SU-DHL-6 (cell line): Measurements from ENCODE around the gene LLCFC1.

Experiments used
- H2AFZ ChIP-seq: fragments of 200-600 bp; sonication (generic); 2 replicates; pipeline ENCODE4 v1.6.1; 2014; ENCODE audit warnings: low read depth, mild to moderate bottlenecking, moderate library complexity, mixed read lengths, antibody characterized with exemption, low read length; ENCODE audit not compliant: severe bottlenecking
- H3F3A ChIP-seq: fragments of 200-600 bp; shearing (Covaris generic); 2 replicates; pipeline ENCODE4 v1.6.0; 2016; ENCODE audit warnings: antibody characterized with exemption, mild to moderate bottlenecking; ENCODE audit not compliant: insufficient read depth
- H3K27ac ChIP-seq: fragments of 200-600 bp; sonication (generic); 2 replicates; pipeline ENCODE4 v1.5.1; 2016; ENCODE audit warnings: low read depth, mild to moderate bottlenecking, low read length, moderate library complexity, mixed read lengths
- H3K27me3 ChIP-seq: fragments of 200-600 bp; sonication (generic), shearing (Covaris generic); 2 replicates; pipeline ENCODE4 v1.6.0; 2014; ENCODE audit warnings: mild to moderate bottlenecking, low read length
- H3K36me3 ChIP-seq: fragments of 200-600 bp; sonication (generic); 2 replicates; pipeline ENCODE4 v1.6.1; 2014; ENCODE audit warnings: mild to moderate bottlenecking, low read length, mixed read lengths
- H3K4me2 ChIP-seq: fragments of 300-600, 200-600 bp; shearing (Covaris generic), sonication (generic); 2 replicates; pipeline ENCODE4 v1.6.0; 2014; ENCODE audit warnings: low read length, low read depth, mild to moderate bottlenecking; ENCODE audit not compliant: poor library complexity, severe bottlenecking
- H3K4me3 ChIP-seq: fragments of 200-600 bp; sonication (generic); 2 replicates; pipeline ENCODE4 v1.5.1; 2014; ENCODE audit warnings: antibody characterized with exemption, low read length, mild to moderate bottlenecking, mixed read lengths; ENCODE audit not compliant: insufficient read depth, poor library complexity, severe bottlenecking
- H3K79me2 ChIP-seq: fragments of 200-600 bp; sonication (generic); 2 replicates; pipeline ENCODE4 v1.6.1; 2014; ENCODE audit warnings: mild to moderate bottlenecking, low read length, moderate library complexity; ENCODE audit not compliant: insufficient read depth
- H3K9ac ChIP-seq: fragments of 200-600 bp; sonication (generic); 2 replicates; pipeline ENCODE4 v1.7.0; 2014; ENCODE audit warnings: mild to moderate bottlenecking, low read length
- H3K9me2 ChIP-seq: fragments of 200-600 bp; sonication (generic); replicated peaks from 2 replicates; pipeline ENCODE4 v1.6.1; 2014; ENCODE audit warnings: low read length; ENCODE audit not compliant: insufficient read depth
- H3K9me3 ChIP-seq: fragments of 200-600 bp; sonication (generic); 2 replicates; pipeline ENCODE4 v1.6.1; 2014; ENCODE audit warnings: low read length, mixed read lengths; ENCODE audit not compliant: insufficient read depth
- H4K20me1 ChIP-seq: fragments of 200-600 bp; sonication (generic); 2 replicates; pipeline ENCODE4 v1.6.1; 2014; ENCODE audit warnings: low read depth, mild to moderate bottlenecking, antibody characterized with exemption, low read length, moderate library complexity, mixed read lengths
- EZH2phosphoT487 ChIP-seq: fragments of 200-600 bp; sonication (generic), shearing (Covaris generic); conservative IDR thresholded peaks from 2 replicates; pipeline ENCODE4 v1.6.1; 2018; ENCODE audit warnings: mild to moderate bottlenecking, antibody characterized with exemption, low read length, moderate library complexity, mixed read lengths
- TF ChIP-seq, protein P1 (sequence below): fragments of 200-600 bp; sonication (generic); IDR thresholded peaks from one replicate; pipeline ENCODE4 v1.5.1; 2017; ENCODE audit warnings: antibody characterized with exemption, mild to moderate bottlenecking, low read length, moderate library complexity; ENCODE audit not compliant: insufficient read depth, poor library complexity, severe bottlenecking

Gene LLCFC1

DNA sequence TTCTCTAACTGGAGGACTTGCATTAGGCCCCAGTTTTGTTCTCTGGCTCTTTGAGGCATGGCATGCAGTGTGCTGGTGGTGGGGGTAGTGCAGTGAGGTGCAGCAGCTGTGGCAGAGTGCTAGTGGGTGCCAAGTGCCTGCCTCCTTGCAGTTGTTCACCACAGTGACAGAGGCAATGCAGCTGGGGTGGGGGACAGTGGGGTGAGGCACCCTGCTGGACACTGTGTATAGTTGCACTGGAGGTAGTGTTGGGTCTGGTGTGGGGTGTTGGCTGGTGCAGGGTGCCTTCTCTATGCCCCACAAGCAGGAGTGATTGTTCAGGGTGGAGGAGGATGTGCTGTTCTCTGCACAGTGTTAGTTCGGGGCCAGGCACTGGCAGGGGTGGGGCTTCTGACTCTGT, 44.5 kb downstream of the LLCFC1 start:
- Histone ChIP-seq H3F3A (no peaks in the 10 kb centered on the region), H3K4me2 (no peak overlapping the region), H3K27ac (no peak overlapping the region), H3K9me3 (no peaks in the 10 kb centered on the region), H3K9ac (no peak overlapping the region), H3K9me2 (no peaks in the 10 kb centered on the region), H3K79me2 (no peaks in the 10 kb centered on the region), H3K36me3 (no peaks in the 10 kb centered on the region), H4K20me1 (no peaks in the 10 kb centered on the region), H3K4me3 (no peak overlapping the region), H2AFZ (no peak overlapping the region), H3K27me3 (no peaks in the 10 kb centered on the region)
- TF ChIP-seq, protein P1, sequence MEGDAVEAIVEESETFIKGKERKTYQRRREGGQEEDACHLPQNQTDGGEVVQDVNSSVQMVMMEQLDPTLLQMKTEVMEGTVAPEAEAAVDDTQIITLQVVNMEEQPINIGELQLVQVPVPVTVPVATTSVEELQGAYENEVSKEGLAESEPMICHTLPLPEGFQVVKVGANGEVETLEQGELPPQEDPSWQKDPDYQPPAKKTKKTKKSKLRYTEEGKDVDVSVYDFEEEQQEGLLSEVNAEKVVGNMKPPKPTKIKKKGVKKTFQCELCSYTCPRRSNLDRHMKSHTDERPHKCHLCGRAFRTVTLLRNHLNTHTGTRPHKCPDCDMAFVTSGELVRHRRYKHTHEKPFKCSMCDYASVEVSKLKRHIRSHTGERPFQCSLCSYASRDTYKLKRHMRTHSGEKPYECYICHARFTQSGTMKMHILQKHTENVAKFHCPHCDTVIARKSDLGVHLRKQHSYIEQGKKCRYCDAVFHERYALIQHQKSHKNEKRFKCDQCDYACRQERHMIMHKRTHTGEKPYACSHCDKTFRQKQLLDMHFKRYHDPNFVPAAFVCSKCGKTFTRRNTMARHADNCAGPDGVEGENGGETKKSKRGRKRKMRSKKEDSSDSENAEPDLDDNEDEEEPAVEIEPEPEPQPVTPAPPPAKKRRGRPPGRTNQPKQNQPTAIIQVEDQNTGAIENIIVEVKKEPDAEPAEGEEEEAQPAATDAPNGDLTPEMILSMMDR: no peak

DNA sequence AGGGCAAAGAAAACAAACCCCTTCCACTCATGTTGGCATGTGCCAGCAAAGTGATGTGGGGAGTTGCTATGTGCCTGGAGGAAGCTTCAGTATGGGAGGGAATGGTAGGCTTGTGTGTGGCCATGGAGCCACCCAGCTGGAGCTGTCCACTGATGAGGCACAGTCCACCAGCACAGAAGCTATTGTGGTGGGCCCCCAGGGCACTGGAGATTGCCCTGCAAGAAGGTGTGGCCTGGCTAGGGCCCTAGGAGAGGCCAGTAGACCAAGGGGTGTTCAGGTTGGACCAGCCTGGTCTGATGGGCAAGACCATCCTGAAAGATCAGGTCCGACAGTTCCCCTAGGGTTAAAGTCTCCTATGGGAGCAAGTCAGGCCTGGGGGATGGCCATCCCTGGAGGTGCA, 45.0 kb downstream of the LLCFC1 start:
- no peaks in the 10 kb centered on the region for H3K27me3 ChIP-seq
- no peaks in the 10 kb centered on the region for H3K9me3 ChIP-seq
- H4K20me1 ChIP-seq: no peaks in the 10 kb centered on the region
- no peak for TF ChIP-seq EZH2phosphoT487
- TF ChIP-seq, protein P1: no peak
- no peak overlapping the region for H2AFZ ChIP-seq
- H3K9ac ChIP-seq: no peak overlapping the region
- H3K4me2 ChIP-seq: no peak overlapping the region
- H3F3A ChIP-seq: no peaks in the 10 kb centered on the region
- H3K27ac ChIP-seq: no peak overlapping the region
- no peaks in the 10 kb centered on the region for H3K9me2 ChIP-seq
- H3K79me2 ChIP-seq: no peaks in the 10 kb centered on the region
- no peak overlapping the region for H3K4me3 ChIP-seq
- no peaks in the 10 kb centered on the region for H3K36me3 ChIP-seq
